Caco-2 (cell line): ENCODE results near the gene WLS. TPM values are rescaled to one million over a fixed set of nuclear protein-coding genes. Genes with fewer than 3 reads are reported as not detected.

ENCODE experiments used
- BruUV-seq: library from RNA; stranded (reverse); fragments of 400-500 nt; replicated peaks from 2 replicates; lab custom pipeline; 2021; lab: Mats Ljungman, UMichigan
- CTCF ChIA-PET: fragments of 300-600 bp; sonication (Branson Sonifier 250); formaldehyde crosslinking; loops from one replicate; lab custom pipeline; 2022; ENCODE audit warnings: antibody characterized with exemption; lab: Charles Lee
- POLR2A ChIA-PET: fragments of 300-600 bp; sonication (Branson Sonifier 250); formaldehyde crosslinking; loops from one replicate; lab custom pipeline; 2022; ENCODE audit warnings: antibody characterized with exemption; lab: Charles Lee
- DNase-seq, 2 experiments: peaks; one replicate each; pipeline versions ENCODE4 v3.0.0 to v3.0.0-alpha.2; 2020 to 2022
- H3K27me3 ChIP-seq: replicated peaks from 2 replicates; pipeline ENCODE4 v1.6.0; 2011; ENCODE audit warnings: low read length; ENCODE audit not compliant: control insufficient read depth, insufficient read depth
- H3K36me3 ChIP-seq: 2 replicates; pipeline ENCODE4 v1.5.1; 2011; ENCODE audit warnings: low read length; ENCODE audit not compliant: control insufficient read depth, insufficient read depth
- H3K4me1 ChIP-seq: fragments of 250-450 bp; sonication (Bioruptor Pico); 2 replicates; pipeline ENCODE4 v1.5.1; 2020; ENCODE audit warnings: mild to moderate bottlenecking
- H3K4me3 ChIP-seq: 2 replicates; pipeline ENCODE4 v1.5.1; 2011; ENCODE audit warnings: low read depth, mild to moderate bottlenecking, control low read depth, low read length
- H3K9me3 ChIP-seq: fragments of 250-450 bp; sonication (Bioruptor Pico); 2 replicates; pipeline ENCODE4 v1.5.1; 2020; ENCODE audit warnings: mild to moderate bottlenecking, moderate library complexity
- H3K27ac Mint-ChIP-seq: one replicate; pipeline ENCODE4 v1.8.0; 2022; ENCODE audit warnings: mixed read lengths; ENCODE audit not compliant: unreplicated experiment
- H3K27me3 Mint-ChIP-seq: one replicate; pipeline ENCODE4 v1.8.0; 2022; ENCODE audit warnings: mixed read lengths; ENCODE audit not compliant: insufficient read depth, unreplicated experiment
- H3K36me3 Mint-ChIP-seq: one replicate; pipeline ENCODE4 v1.8.0; 2022; ENCODE audit warnings: mild to moderate bottlenecking, mixed read lengths; ENCODE audit not compliant: insufficient read depth, unreplicated experiment
- H3K4me1 Mint-ChIP-seq: one replicate; pipeline ENCODE4 v1.8.0; 2022; ENCODE audit warnings: low read depth, mixed read lengths; ENCODE audit not compliant: unreplicated experiment
- H3K4me3 Mint-ChIP-seq: one replicate; pipeline ENCODE4 v1.8.0; 2022; ENCODE audit warnings: mild to moderate bottlenecking, moderate library complexity, mixed read lengths; ENCODE audit not compliant: unreplicated experiment
- H3K9me3 Mint-ChIP-seq: one replicate; pipeline ENCODE4 v1.8.0; 2022; ENCODE audit warnings: mixed read lengths; ENCODE audit not compliant: unreplicated experiment
- CTCF ChIP-seq, 2 experiments: fragments of 200-600 bp in 1 of 2; IDR thresholded peaks; 1 replicate in 1 of 2; 2 replicates in 1 of 2; pipeline versions ENCODE4 v1.5.1 to v1.8.0; 2011 to 2022; ENCODE audit warnings: antibody characterized with exemption in 1 of 2, control low read depth in 1 of 2, inconsistent platforms in 1 of 2, low read depth in 1 of 2, low read length in 1 of 2, mild to moderate bottlenecking in 1 of 2, moderate library complexity in 1 of 2; ENCODE audit not compliant: insufficient read depth in 1 of 2, severe bottlenecking in 1 of 2, unreplicated experiment in 1 of 2
- intact Hi-C: fragments of 100-400 bp; cut with micrococcal nuclease; formaldehyde crosslinking; loops from one replicate; pipeline ENCODE4 v1.10.0; 2022; ENCODE audit not compliant: unreplicated experiment
- total RNA-seq: library from RNA; stranded (reverse); gene quantifications from 2 replicates; pipeline ENCODE4 v1.2.3, GENCODE V29; 2022

Gene WLS
- total RNA-seq, 1 experiment from 2014 or later, result 72.3 TPM

GRCh38 chr1:68205794-68206358 lies 26.4 kb downstream of the WLS start:
- no peak overlapping the region for H3K4me3 ChIP-seq
- BruUV-seq, result no TSS peak
- CTCF ChIA-PET, result no interaction called here
- H3K9me3 ChIP-seq, result no peaks in the 10 kb centered on the region
- peaks cover 14% of the 10 kb centered on the region for H3K4me1 Mint-ChIP-seq
- H3K9me3 Mint-ChIP-seq, result no peaks in the 10 kb centered on the region
- peaks cover 6% of the 10 kb centered on the region for H3K36me3 Mint-ChIP-seq
- no peaks in the 10 kb centered on the region for H3K27me3 ChIP-seq
- H3K36me3 ChIP-seq, result no peaks in the 10 kb centered on the region
- H3K27ac Mint-ChIP-seq, result no peak overlapping the region
- POLR2A ChIA-PET, result no interaction called here
- DNase-seq, result no peak
- no peaks in the 10 kb centered on the region; the same call in 1 of the 2 replicates for H3K4me1 ChIP-seq
- TF ChIP-seq CTCF (IDR thresholded peaks at IDR 0.05; ENCODE audit: insufficient read depth in 1 of 2, low read depth in 1 of 2, low read length in 1 of 2, severe bottlenecking in 1 of 2, unreplicated experiment in 1 of 2), result no peak
- intact Hi-C loops, result no loop called here
- H3K4me3 Mint-ChIP-seq, result no peak overlapping the region
- H3K27me3 Mint-ChIP-seq, result no peaks in the 10 kb centered on the region

- BruUV-seq, result no TSS peak
- Mint-ChIP-seq H3K27me3 (no peaks in the 10 kb centered on the region), H3K9me3 (no peaks in the 10 kb centered on the region), H3K36me3 (peaks cover 6% of the 10 kb centered on the region), H3K4me3 (no peak overlapping the region), H3K4me1 (peaks cover 15% of the 10 kb centered on the region), H3K27ac (no peak overlapping the region)
- H3K36me3 ChIP-seq, result no peaks in the 10 kb centered on the region
- intact Hi-C loops, result no loop called here
- POLR2A ChIA-PET, result no interaction called here
- no peak for DNase-seq
- no peak for TF ChIP-seq CTCF (IDR thresholded peaks at IDR 0.05; ENCODE audit: insufficient read depth in 1 of 2, low read depth in 1 of 2, low read length in 1 of 2, severe bottlenecking in 1 of 2, unreplicated experiment in 1 of 2)
- no peaks in the 10 kb centered on the region for H3K9me3 ChIP-seq
- H3K4me3 ChIP-seq, result no peak overlapping the region
- CTCF ChIA-PET, result no interaction called here
- H3K27me3 ChIP-seq, result no peaks in the 10 kb centered on the region
- no peaks in the 10 kb centered on the region; the same call in 1 of the 2 replicates for H3K4me1 ChIP-seq
These were observed 27.2 kb downstream of the WLS start for GRCh38 chr1:68204977-68205630.

DNA sequence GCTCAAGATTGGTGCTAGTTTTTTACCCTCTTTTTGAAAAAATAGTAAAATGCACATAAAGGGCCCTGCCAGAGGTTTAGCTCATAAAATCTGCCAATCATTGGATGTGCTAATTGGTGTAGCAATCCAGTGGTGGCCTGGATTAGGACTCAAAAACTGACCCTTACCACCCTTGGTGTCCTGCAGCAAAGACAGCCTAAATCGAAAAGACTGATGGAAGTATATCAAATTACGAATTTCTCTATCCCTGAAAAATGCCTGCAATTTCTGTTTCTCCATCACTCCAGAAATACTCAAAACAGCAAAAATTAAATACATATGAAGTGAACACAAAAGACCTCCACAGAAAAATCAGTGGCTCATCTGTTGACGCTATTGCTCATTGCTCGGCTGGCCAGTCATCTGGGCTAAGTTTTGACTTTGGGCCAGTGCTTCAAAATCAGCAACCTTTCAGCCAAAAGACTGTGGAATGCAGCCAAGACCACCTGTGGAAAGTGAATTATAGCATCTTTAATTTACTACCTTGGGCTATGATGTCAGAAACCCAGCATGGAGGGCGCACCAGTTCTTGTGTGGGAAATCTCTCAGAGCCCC lies 30.0 kb downstream of the WLS start:
- CTCF ChIA-PET, result no interaction called here
- Mint-ChIP-seq H3K9me3 (no peaks in the 10 kb centered on the region), H3K4me1 (peaks cover 30% of the 10 kb centered on the region), H3K36me3 (peaks cover 11% of the 10 kb centered on the region), H3K27me3 (no peaks in the 10 kb centered on the region), H3K4me3 (no peak overlapping the region), H3K27ac (no peak overlapping the region)
- no TSS peak for BruUV-seq
- intact Hi-C loops, result no loop called here
- Histone ChIP-seq H3K9me3 (no peaks in the 10 kb centered on the region), H3K4me1 (peaks cover 25% of the 10 kb centered on the region), H3K36me3 (no peaks in the 10 kb centered on the region), H3K4me3 (no peak overlapping the region), H3K27me3 (no peaks in the 10 kb centered on the region)
- POLR2A ChIA-PET, result no interaction called here
- DNase-seq, result no peak
- no peak for TF ChIP-seq CTCF (IDR thresholded peaks at IDR 0.05; ENCODE audit: insufficient read depth in 1 of 2, low read depth in 1 of 2, low read length in 1 of 2, severe bottlenecking in 1 of 2, unreplicated experiment in 1 of 2)
